Upper lobe of right lung (tissue), 1 donor: ENCODE data around the gene RPP25. TPM values are rescaled to one million over a fixed set of nuclear protein-coding genes. Genes with fewer than 3 reads are reported as not detected.

ENCODE experiments used
- ATAC-seq: fragments of 200-7000 bp; cut with Tn5 transposase; one replicate; pipeline ENCODE4 v1.9.1; 2020; ENCODE audit warnings: mild to moderate bottlenecking, moderate library complexity
- DNase-seq: peaks from one replicate; pipeline ENCODE4 v3.0.0-alpha.2; 2020
- H3K27ac ChIP-seq: fragments of 200-600 bp; one replicate; pipeline ENCODE4 v1.8.0; 2022
- H3K27me3 ChIP-seq: fragments of 200-600 bp; one replicate; pipeline ENCODE4 v1.8.0; 2022; ENCODE audit warnings: mild to moderate bottlenecking
- H3K36me3 ChIP-seq: fragments of 200-600 bp; one replicate; pipeline ENCODE4 v1.8.0; 2022
- H3K4me1 ChIP-seq: fragments of 200-600 bp; one replicate; pipeline ENCODE4 v1.8.0; 2022
- H3K4me3 ChIP-seq: fragments of 200-600 bp; one replicate; pipeline ENCODE4 v1.8.0; 2022; ENCODE audit warnings: mild to moderate bottlenecking
- H3K9me3 ChIP-seq: fragments of 200-600 bp; one replicate; pipeline ENCODE4 v1.8.0; 2022
- CTCF ChIP-seq: fragments of 200-600 bp; IDR thresholded peaks from one replicate; pipeline ENCODE4 v1.8.0; 2022; ENCODE audit warnings: antibody characterized with exemption
- intact Hi-C: fragments of 100-400 bp; cut with DNase I; formaldehyde crosslinking; loops from one replicate; pipeline ENCODE4 v1.11.0; 2022
- total RNA-seq: library from RNA; stranded (reverse); fragmentation: NEBNext Ultra II Directional; extraction: Animal tissue kit (Norgen Biotek cat#: 25700); gene quantifications from one replicate; pipeline ENCODE4 v1.2.1, GENCODE V29; 2021
- donor health status: DM: no; HTN: yes; CAD: no; lungs with severe emphysema.

The RPP25 gene
- total RNA-seq, 1 donor from 2014 or later: 20.2 TPM

DNA sequence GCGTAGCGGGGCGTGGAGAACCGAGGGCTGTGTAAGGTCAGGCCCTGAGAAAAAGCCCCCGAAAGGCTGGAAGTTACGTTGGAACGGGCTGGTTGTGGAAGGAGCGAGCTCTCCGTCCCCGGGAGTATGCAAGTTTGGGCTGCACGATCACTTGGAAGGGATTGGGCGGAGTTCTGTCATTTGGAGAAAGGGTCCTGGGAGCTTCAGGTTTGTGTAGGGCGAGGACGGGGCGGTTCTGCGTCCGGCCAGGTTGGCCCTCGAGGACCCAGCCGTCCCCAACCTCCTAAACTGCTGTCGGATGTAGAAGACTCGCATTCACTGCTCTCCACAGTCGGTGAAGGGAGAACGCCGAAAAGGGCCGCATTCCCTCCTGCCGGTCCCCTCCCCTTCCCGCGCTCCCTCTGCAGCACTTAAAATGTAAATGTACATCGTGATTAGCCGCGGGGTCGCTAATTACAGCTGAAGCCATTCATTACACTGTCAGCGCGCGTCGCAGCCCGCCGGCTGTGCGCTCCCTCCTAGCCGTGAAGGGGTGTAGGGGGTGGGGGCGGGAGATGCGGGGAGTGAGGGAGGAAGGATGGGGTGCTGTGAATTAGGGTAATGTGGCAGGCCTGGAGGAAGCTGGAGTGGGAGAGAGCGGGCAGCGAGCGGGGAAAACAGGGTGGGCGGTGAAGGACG lies 2.5 kb upstream of the RPP25 start:
- no peak for TF ChIP-seq CTCF
- no peaks in the 10 kb centered on the region for H3K9me3 ChIP-seq
- H3K4me1 ChIP-seq: peaks cover 42% of the 10 kb centered on the region
- H3K4me3 ChIP-seq: peak overlapping the region; percentile 81
- DNase-seq: no peak
- H3K27ac ChIP-seq: peak overlapping the region; percentile 42
- no peaks in the 10 kb centered on the region for H3K36me3 ChIP-seq
- H3K27me3 ChIP-seq: no peaks in the 10 kb centered on the region
- intact Hi-C loops: no loop called here
- no peak for ATAC-seq

- TF ChIP-seq CTCF: peak; percentile 36
- H3K27me3 ChIP-seq: no peaks in the 10 kb centered on the region
- peaks cover 44% of the 10 kb centered on the region for H3K4me1 ChIP-seq
- H3K36me3 ChIP-seq: no peaks in the 10 kb centered on the region
- H3K9me3 ChIP-seq: no peaks in the 10 kb centered on the region
- ATAC-seq (peak; percentile 55), DNase-seq (peak; percentile 82)
- peak overlapping the region; percentile 81 for H3K4me3 ChIP-seq
- intact Hi-C loops: no loop called here
- H3K27ac ChIP-seq: peak overlapping the region; percentile 42
Observed at GRCh38 chr15:74958320-74958907, 1.8 kb upstream of the RPP25 start.

GRCh38 chr15:74957476-74958035 lies 984 bp upstream of the RPP25 start:
- Histone ChIP-seq H3K27ac (peak overlapping the region; percentile 88), H3K9me3 (no peaks in the 10 kb centered on the region), H3K4me3 (peak overlapping the region; percentile 81), H3K36me3 (no peaks in the 10 kb centered on the region), H3K4me1 (peaks cover 44% of the 10 kb centered on the region), H3K27me3 (no peaks in the 10 kb centered on the region)
- DNase-seq (no peak), ATAC-seq (no peak)
- intact Hi-C loops: no loop called here
- TF ChIP-seq CTCF: no peak

GRCh38 chr15:74955796-74956647 lies 550 bp downstream of the RPP25 start:
- peak; percentile 80 for ATAC-seq
- H3K4me1 ChIP-seq: peaks cover 44% of the 10 kb centered on the region

More at GRCh38 chr15:74955796-74956647, 550 bp downstream of the RPP25 start:
- DNase-seq: peak; percentile 94
- H3K4me3 ChIP-seq: peak overlapping the region; percentile 81
- no peaks in the 10 kb centered on the region for H3K36me3 ChIP-seq
- peak; percentile 44 for TF ChIP-seq CTCF
- H3K9me3 ChIP-seq: no peaks in the 10 kb centered on the region
- intact Hi-C loops: no loop called here
- peak overlapping the region; percentile 88 for H3K27ac ChIP-seq
- no peaks in the 10 kb centered on the region for H3K27me3 ChIP-seq
